WTC11 (cell line): ENCODE data around the gene CD9.

Experiments used
- CDX4 ChIP-seq: fragments of 250-450 bp; sonication (Bioruptor Pico); IDR thresholded peaks from 2 replicates; pipeline ENCODE4 v1.9.0; 2021; ENCODE audit warnings: moderate library complexity, mild to moderate bottlenecking, inconsistent platforms, borderline replicate concordance
- CTCF ChIP-seq: fragments of 200-600 bp; IDR thresholded peaks from 2 replicates; pipeline ENCODE4 v1.8.0; 2022; ENCODE audit warnings: antibody characterized with exemption
- E2F5 ChIP-seq: sonication (generic); formaldehyde crosslinking; IDR thresholded peaks from 2 replicates; pipeline ENCODE4 v1.8.1; 2022; ENCODE audit warnings: mild to moderate bottlenecking, moderate library complexity, missing genetic modification reagents
- ELF4 ChIP-seq: sonication (generic); formaldehyde crosslinking; IDR thresholded peaks from 2 replicates; pipeline ENCODE4 v1.8.1; 2022; ENCODE audit warnings: low read depth, mild to moderate bottlenecking, moderate library complexity, missing genetic modification reagents
- GABPB1 ChIP-seq: sonication (generic); formaldehyde crosslinking; IDR thresholded peaks from 2 replicates; pipeline ENCODE4 v1.8.1; 2023; ENCODE audit warnings: mild to moderate bottlenecking, missing genetic modification reagents
- PREB ChIP-seq: sonication (generic); formaldehyde crosslinking; IDR thresholded peaks from 2 replicates; pipeline ENCODE4 v1.8.1; 2022; ENCODE audit warnings: mild to moderate bottlenecking, missing genetic modification reagents, moderate library complexity, borderline replicate concordance
- RELA ChIP-seq: sonication (generic); formaldehyde crosslinking; IDR thresholded peaks from 2 replicates; pipeline ENCODE4 v1.8.1; 2022; ENCODE audit warnings: missing genetic modification reagents, mild to moderate bottlenecking, borderline replicate concordance
- SP1 ChIP-seq: sonication (generic); formaldehyde crosslinking; conservative IDR thresholded peaks from 2 replicates; pipeline ENCODE4 v1.8.1; 2022; ENCODE audit warnings: missing genetic modification reagents
- USF2 ChIP-seq: sonication (generic); formaldehyde crosslinking; IDR thresholded peaks from 2 replicates; pipeline ENCODE4 v1.8.1; 2023; ENCODE audit warnings: mild to moderate bottlenecking, missing genetic modification reagents, moderate library complexity
- ZNF263 ChIP-seq: sonication (generic); formaldehyde crosslinking; IDR thresholded peaks from 2 replicates; pipeline ENCODE4 v1.8.1; 2022; ENCODE audit warnings: low read depth, mild to moderate bottlenecking, moderate library complexity, missing genetic modification reagents

GRCh38 chr12:6182279-6182898 lies 17.8 kb upstream of the CD9 start:
- TF ChIP-seq CTCF (no peak), ZNF263 (no peak), USF2 (CRISPR knock-in tag) (no peak), RELA (no peak), SP1 (no peak), ELF4 (CRISPR knock-in tag) (no peak), CDX4 (CRISPR knock-in tag) (no peak), PREB (CRISPR knock-in tag) (no peak), GABPB1 (CRISPR knock-in tag) (0 out of 2 replicates have a peak, but pooled peaks have one; percentile 1), E2F5 (CRISPR knock-in tag) (no peak)
